IPS DF 6.9 (cell line): ENCODE data around the gene CDHR5.

Experiments used
- DNase-seq: peaks from one replicate; pipeline ENCODE4 v3.0.0-alpha.2; 2013; ENCODE audit warnings: low read depth, low spot score
- H3K27ac ChIP-seq: one replicate; pipeline ENCODE4 v1.5.1; 2013; ENCODE audit warnings: low read length, control low read depth
- H3K27me3 ChIP-seq: 2 replicates; pipeline ENCODE4 v1.6.1; 2013; ENCODE audit warnings: mild to moderate bottlenecking, low read length; ENCODE audit not compliant: control insufficient read depth, insufficient read depth
- H3K36me3 ChIP-seq: 2 replicates; pipeline ENCODE4 v1.6.1; 2013; ENCODE audit warnings: low read length; ENCODE audit not compliant: control insufficient read depth, insufficient read depth
- H3K4me1 ChIP-seq: 2 replicates; pipeline ENCODE4 v1.6.1; 2013; ENCODE audit warnings: low read length; ENCODE audit not compliant: control insufficient read depth, insufficient read depth
- H3K4me3 ChIP-seq: 2 replicates; pipeline ENCODE4 v1.5.1; 2013; ENCODE audit warnings: mild to moderate bottlenecking, low read length
- H3K9me3 ChIP-seq: 2 replicates; pipeline ENCODE4 v1.6.1; 2013; ENCODE audit warnings: low read length, inconsistent platforms; ENCODE audit not compliant: control insufficient read depth, insufficient read depth
- WGBS: extraction: QIAGEN DNeasy Blood & Tissue Kit; methylation state at CpG from one replicate; pipeline ENCODE4 v1.1.7; 2013; ENCODE audit warnings: mixed read lengths, missing lambda C conversion rate; ENCODE audit not compliant: insufficient read length, insufficient coverage; 5-methylcytosine and 5-hydroxymethylcytosine counted together

The CDHR5 gene

DNA sequence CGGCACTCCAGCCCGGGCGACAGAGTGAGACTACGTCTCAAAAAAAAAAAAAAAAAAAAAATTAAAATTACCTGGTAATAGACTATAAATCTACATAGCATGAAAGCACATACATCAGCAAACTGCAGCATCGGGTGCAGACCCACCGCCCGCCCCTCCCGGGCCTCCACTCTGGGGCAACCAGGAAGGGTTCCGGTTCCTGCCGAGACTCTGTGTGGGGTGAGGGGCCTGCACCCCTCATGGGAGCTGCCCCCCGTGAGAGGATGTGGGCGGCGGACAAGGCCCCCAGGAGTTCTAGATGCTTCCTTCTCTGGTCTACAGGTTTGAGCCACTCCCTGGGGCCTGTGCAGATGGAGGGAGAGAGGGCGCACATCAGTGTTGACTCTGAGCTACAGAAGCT is 21.5 kb upstream of the CDHR5 start:
- 0 out of 2 replicates have a peak, but pooled peaks cover 2% of the 10 kb centered on the region for H3K4me1 ChIP-seq
- H3K27ac ChIP-seq: no peak overlapping the region
- no CpG with 5 or more reads among the region's 14 CpGs for WGBS
- no peak for DNase-seq
- no peak overlapping the region for H3K4me3 ChIP-seq
- H3K27me3 ChIP-seq: no peaks in the 10 kb centered on the region
- H3K9me3 ChIP-seq: no peaks in the 10 kb centered on the region
- H3K36me3 ChIP-seq: peaks cover 3% of the 10 kb centered on the region; the same call in 1 of the 2 replicates

DNA sequence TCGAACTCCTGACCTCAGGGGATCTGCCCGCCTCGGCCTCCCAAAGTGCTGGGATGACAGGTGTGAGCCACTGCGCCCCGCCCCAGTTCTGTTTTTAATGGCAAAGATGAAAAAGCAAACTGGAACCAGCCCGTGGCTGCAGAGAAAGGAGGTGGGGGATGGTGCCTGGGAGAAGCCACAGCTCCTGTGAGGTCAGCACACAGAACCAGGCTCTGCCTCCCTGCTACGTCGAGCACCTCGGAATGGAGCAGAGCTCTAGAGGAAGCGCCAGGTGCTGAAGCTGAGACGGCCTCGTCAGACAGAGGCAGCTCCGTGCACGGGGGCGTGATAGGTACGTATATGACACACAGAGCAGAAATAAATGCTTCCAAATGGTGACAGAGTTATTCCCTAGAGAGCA is 20.8 kb upstream of the CDHR5 start:
- WGBS: no CpG with 5 or more reads among the region's 16 CpGs
- peaks cover 3% of the 10 kb centered on the region; the same call in 1 of the 2 replicates for H3K36me3 ChIP-seq

DNA sequence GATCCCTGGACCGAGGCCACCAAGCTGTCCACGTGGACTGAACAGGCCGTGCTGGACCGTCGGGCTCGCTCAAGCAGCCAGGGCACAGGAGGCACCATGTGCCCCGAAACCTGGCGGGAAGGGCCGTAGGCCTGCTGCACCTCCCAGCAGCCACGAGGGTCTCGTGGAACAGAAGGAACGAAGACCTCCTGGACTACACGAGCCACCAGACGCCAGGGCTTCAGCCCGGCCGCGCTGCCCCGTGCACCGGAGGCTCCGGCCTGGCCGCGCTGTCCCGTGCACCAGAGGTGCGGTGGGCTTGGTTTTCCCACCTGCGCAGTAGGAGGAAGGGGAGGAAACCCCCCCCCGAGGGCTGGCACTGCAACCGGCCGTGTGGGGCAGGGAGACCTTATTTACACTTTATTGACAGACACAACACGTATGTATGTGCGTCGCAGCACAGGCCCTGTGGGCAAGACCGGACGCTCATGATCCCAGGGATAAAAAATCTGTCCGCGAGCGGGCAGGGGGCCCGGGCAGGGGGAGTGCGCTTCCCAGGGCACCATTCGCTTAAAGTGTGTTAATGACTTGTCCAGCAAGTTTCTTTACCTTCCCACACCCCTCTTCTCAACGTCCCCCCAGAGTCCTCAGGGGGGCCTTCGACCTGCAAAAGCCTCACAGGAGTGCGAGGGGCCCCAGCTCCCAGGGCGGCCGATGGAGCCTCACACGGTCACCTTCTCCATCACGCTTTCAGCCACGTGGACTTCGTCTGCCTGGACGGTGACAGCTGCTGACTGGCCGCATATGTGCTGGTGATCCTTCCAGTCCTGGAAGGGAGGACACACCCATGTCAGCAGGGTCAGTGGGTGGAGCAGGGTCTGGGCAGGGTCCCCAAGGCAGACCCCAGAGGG is 19.3 kb upstream of the CDHR5 start:
- Histone ChIP-seq H3K27ac (no peak overlapping the region), H3K36me3 (peaks cover 3% of the 10 kb centered on the region; the same call in 1 of the 2 replicates), H3K9me3 (no peaks in the 10 kb centered on the region), H3K4me1 (0 out of 2 replicates have a peak, but pooled peaks cover 7% of the 10 kb centered on the region), H3K27me3 (peaks cover 3% of the 10 kb centered on the region; the same call in 1 of the 2 replicates), H3K4me3 (no peak overlapping the region)
- DNase-seq: no peak
- no CpG with 5 or more reads among the region's 50 CpGs for WGBS

More for the DNA sequence above, 20.8 kb upstream of the CDHR5 start:
- Histone ChIP-seq H3K27me3 (no peaks in the 10 kb centered on the region; the same call in 1 of the 2 replicates), H3K27ac (no peak overlapping the region), H3K4me3 (no peak overlapping the region), H3K4me1 (0 out of 2 replicates have a peak, but pooled peaks cover 4% of the 10 kb centered on the region), H3K9me3 (no peaks in the 10 kb centered on the region)
- no peak for DNase-seq

DNA sequence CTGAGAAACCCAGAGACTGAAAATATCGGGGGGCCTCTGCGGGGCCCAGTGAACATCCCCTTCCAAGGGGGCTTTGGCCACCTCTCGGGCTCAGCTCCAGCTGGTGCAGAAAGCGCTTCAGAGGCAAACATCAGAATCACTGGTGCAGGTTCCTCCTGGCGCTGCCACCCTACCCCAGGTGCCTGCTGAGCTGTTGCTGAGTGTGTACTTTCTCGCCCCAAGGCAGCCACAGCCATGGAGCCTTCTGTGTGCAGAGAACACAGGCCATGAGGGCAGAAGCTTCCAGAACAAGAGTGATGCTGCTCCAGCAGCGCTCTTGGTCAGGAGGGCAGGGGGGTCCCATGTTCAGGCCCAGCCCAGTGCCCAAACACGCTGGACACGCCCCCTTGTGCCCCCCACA is 18.6 kb upstream of the CDHR5 start:
- 0 out of 2 replicates have a peak, but pooled peaks cover 7% of the 10 kb centered on the region for H3K4me1 ChIP-seq
- DNase-seq: no peak
- no CpG with 5 or more reads among the region's 9 CpGs for WGBS
- H3K27ac ChIP-seq: no peak overlapping the region
- H3K9me3 ChIP-seq: no peaks in the 10 kb centered on the region
- H3K27me3 ChIP-seq: peaks cover 6% of the 10 kb centered on the region; the same call in 1 of the 2 replicates
- H3K4me3 ChIP-seq: no peak overlapping the region
- H3K36me3 ChIP-seq: peaks cover 3% of the 10 kb centered on the region; the same call in 1 of the 2 replicates

DNA sequence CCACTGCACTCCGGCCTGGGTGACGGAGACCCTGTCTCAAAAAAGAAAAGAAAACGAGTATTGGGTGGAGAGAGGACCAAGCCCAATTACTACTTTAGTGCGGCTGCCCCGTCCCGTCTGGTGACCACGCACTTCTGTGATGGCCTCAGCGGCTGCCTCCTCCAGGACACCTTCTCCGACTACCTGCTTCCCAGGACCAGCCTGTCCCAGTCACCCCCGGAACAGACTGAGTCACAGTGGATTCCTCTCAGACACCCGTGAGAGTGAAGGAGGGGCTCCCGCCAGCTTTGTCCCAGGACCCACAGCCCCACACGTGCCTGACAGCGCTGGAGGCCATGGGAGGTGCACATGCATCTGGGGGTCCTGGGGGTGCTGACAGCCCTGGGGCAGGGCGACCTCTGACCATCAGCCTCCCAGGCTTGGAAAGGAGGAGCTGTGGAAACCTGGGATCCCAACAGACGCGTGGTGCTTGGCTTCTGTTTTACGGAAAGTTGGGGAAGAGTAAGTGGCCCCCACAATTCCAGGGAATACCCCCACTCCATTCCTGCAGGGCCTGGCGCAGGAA is 17.1 kb upstream of the CDHR5 start:
- Histone ChIP-seq H3K36me3 (peaks cover 3% of the 10 kb centered on the region; the same call in 1 of the 2 replicates), H3K4me3 (no peak overlapping the region), H3K9me3 (no peaks in the 10 kb centered on the region), H3K27ac (no peak overlapping the region), H3K4me1 (peaks cover 10% of the 10 kb centered on the region; the same call in 1 of the 2 replicates), H3K27me3 (peaks cover 15% of the 10 kb centered on the region)
- no peak for DNase-seq
- WGBS: no CpG with 5 or more reads among the region's 19 CpGs

DNA sequence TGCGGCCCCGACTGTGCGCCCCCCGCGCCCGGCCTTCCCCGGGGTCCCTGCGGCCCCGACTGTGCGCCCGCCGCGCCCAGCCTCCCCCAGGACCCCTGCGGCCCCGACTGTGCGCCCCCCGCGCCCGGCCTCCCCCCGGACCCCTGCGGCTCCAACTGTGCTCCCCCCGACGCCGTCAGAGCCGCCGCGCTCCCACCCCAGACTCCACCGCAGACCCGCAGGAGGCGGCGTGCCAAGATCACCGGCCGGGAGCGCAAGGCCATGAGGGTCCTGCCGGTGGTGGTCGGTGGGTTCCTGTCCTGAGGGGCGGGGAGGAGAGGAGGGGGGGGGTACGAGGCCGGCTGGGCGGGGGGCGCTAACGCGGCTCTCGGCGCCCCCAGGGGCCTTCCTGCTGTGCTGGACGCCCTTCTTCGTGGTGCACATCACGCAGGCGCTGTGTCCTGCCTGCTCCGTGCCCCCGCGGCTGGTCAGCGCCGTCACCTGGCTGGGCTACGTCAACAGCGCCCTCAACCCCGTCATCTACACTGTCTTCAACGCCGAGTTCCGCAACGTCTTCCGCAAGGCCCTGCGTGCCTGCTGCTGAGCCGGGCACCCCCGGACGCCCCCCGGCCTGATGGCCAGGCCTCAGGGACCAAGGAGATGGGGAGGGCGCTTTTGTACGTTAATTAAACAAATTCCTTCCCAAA is 15.4 kb upstream of the CDHR5 start:
- H3K4me1 ChIP-seq: peaks cover 10% of the 10 kb centered on the region
- peaks cover 25% of the 10 kb centered on the region for H3K27me3 ChIP-seq
- peaks cover 3% of the 10 kb centered on the region; the same call in 1 of the 2 replicates for H3K36me3 ChIP-seq
- no peak overlapping the region for H3K27ac ChIP-seq
- no peaks in the 10 kb centered on the region for H3K9me3 ChIP-seq
- no CpG with 5 or more reads among the region's 69 CpGs for WGBS
- no peak for DNase-seq
- peak overlapping the region; percentile 2; the same call in 1 of the 2 replicates for H3K4me3 ChIP-seq

DNA sequence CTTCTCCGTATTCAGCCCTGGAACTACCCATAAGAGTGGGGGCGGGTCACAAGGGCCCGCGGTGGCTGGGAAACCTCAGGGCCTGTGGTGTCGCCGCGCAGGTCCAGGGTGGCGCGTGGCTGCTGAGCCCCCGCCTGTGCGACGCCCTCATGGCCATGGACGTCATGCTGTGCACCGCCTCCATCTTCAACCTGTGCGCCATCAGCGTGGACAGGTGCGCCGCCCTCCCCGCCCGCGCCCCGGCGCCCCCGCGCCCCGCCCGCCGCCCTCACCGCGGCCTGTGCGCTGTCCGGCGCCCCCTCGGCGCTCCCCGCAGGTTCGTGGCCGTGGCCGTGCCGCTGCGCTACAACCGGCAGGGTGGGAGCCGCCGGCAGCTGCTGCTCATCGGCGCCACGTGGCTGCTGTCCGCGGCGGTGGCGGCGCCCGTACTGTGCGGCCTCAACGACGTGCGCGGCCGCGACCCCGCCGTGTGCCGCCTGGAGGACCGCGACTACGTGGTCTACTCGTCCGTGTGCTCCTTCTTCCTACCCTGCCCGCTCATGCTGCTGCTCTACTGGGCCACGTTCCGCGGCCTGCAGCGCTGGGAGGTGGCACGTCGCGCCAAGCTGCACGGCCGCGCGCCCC is 14.7 kb upstream of the CDHR5 start:
- Histone ChIP-seq H3K9me3 (no peaks in the 10 kb centered on the region), H3K27ac (no peak overlapping the region), H3K36me3 (peaks cover 2% of the 10 kb centered on the region; the same call in 1 of the 2 replicates), H3K27me3 (peaks cover 27% of the 10 kb centered on the region), H3K4me1 (peaks cover 10% of the 10 kb centered on the region), H3K4me3 (peak overlapping the region; percentile 26; the same call in 1 of the 2 replicates)
- no CpG with 5 or more reads among the region's 80 CpGs for WGBS
- DNase-seq: no peak

DNA sequence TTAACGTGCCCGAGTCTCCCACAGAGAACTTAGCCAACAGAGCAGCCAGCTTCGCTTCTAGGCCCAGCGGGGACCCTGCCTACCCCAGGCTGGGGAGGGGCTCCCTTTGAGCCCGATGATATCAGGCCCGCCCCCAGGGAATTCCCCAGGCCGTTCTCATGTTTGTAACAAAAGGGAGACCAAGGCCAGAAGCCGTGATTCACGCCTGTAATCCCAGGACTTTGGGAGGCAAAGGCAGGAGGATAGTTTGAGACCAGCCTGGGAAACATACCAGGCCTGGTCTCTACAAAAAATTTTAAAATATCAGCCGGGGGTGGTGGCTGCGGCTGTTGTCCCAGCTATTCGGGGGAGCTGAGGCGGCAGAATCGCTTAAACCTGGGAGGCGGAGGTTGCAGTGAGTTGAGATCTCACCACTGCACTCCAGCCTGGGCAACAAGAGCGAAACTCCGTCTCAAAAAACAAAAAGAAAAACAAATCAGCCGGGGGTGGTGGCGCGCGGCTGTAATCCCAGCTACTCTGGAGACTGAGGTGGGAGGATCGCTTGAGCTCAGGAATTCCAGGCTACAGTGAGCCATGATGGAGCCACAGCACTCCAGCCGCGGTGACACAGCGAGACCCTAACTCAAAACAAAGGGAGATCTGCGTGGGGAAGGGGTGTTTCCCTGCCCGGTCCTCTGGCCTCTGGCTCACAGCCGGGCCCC is 14.0 kb upstream of the CDHR5 start:
- no peaks in the 10 kb centered on the region; the same call in 1 of the 2 replicates for H3K36me3 ChIP-seq
- peaks cover 27% of the 10 kb centered on the region for H3K27me3 ChIP-seq
- H3K9me3 ChIP-seq: no peaks in the 10 kb centered on the region
- peaks cover 10% of the 10 kb centered on the region for H3K4me1 ChIP-seq
- H3K4me3 ChIP-seq: peak overlapping the region; percentile 26; the same call in 1 of the 2 replicates
- no CpG with 5 or more reads among the region's 28 CpGs for WGBS
- no peak for DNase-seq
- no peak overlapping the region for H3K27ac ChIP-seq

DNA sequence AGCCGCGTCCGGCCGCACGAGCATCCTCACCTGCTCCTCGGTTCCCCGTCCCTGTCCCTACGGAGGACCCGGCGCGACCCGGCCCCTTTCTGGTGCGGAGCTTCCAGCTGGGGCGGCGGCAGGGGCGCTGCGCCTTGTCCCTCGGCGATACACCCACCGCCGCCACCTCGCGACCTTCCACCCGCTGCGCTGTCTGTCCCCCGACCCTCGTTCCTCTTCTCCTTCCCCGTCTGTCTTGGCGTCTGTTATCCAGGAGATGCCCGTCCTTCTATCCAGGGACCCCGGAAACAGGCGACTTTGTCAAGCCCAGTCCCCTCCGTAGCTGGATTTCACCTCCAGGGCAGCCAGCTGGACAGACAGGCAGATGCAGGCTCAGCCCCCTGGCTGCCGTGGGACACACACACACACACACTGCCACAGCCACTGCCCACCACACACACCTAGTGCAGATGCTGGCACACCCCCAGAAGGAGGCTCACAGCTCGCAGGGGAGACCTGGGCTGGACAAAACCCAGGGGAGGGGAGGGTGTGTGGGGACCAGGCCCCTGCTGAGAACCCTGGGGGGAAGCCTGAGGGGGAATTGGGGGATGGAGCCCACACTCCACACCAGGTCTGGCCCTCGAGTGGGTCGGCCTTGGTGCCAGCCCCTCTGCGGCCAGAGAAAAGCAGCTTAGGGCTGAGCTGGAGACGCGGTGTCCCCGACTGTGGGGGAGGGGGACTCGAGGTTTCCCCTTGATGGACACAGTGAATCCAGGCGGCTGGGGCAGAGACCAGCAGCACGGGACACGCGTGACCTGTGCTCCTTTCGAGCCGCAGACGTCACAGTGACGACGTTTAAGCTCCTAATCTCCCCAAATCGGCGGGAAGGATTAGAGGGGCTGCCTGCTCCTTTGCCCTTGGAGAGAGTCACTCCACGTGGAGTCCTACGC is 13.1 kb upstream of the CDHR5 start:
- no CpG with 5 or more reads among the region's 55 CpGs for WGBS
- peak overlapping the region; percentile 26; the same call in 1 of the 2 replicates for H3K4me3 ChIP-seq
- H3K36me3 ChIP-seq: no peaks in the 10 kb centered on the region
- no peak overlapping the region for H3K27ac ChIP-seq
- DNase-seq: no peak
- peaks cover 27% of the 10 kb centered on the region for H3K27me3 ChIP-seq
- no peaks in the 10 kb centered on the region for H3K9me3 ChIP-seq
- peaks cover 10% of the 10 kb centered on the region for H3K4me1 ChIP-seq
